Retina (tissue), 1 donor: ENCODE results near the gene NECAB2.
"Not testable (repeated sequence)": the region's sequence is repeated elsewhere in the genome, so short reads cannot be mapped to it uniquely, and the experiment has no call there.

Experiments used
- DNase-seq: peaks from one replicate; pipeline ENCODE4 v3.0.0-alpha.2; 2016

NECAB2 gene

DNA sequence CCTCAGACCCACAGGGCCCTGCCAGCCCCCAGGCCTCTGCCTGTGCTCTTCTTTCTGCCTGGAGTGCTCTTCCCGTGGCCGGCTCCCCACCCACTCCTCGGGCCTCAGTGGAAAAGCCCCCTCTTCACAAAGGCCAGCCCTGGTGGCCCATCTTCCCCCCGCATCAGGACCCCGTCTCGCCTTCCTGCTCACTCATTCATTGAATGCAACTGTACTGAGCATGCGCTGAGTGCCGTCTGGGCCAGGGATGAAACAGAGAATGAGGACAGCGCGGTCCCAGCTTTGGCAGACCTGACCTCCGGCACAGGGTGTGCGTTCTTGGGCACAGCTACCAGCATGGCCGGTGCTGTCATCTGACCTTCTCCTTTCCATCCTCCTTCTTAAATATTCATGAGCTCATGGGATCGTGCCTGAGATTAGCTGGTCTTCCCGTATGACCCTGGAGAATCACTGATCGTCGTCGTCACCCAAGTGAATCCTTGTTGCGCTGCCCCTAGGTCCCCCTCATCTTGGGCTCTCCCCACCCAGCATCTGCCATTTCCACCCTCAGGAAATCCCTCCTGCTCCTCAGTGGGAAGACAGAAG lies 31.4 kb upstream of the NECAB2 start:
- DNase-seq, result no peak

DNA sequence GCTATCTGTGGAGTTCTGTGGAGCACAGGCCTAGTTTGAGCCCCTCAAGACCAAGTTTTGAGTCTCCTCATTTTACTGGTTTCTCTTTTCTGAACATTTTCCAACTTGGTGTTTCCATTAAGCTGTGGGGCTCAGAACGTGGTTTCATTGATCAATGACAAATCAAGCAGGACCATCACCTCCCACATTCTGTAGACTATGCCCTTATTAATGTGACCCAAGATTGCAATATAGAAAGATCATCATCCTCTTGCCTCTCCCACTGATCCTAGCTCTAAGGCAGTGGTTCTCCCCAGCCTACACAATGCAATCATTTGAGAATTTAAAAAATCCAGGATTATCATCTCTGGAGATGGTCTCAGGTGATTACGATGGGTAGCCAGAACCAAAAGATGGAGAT lies 30.8 kb upstream of the NECAB2 start:
- DNase-seq, result no peak

DNA sequence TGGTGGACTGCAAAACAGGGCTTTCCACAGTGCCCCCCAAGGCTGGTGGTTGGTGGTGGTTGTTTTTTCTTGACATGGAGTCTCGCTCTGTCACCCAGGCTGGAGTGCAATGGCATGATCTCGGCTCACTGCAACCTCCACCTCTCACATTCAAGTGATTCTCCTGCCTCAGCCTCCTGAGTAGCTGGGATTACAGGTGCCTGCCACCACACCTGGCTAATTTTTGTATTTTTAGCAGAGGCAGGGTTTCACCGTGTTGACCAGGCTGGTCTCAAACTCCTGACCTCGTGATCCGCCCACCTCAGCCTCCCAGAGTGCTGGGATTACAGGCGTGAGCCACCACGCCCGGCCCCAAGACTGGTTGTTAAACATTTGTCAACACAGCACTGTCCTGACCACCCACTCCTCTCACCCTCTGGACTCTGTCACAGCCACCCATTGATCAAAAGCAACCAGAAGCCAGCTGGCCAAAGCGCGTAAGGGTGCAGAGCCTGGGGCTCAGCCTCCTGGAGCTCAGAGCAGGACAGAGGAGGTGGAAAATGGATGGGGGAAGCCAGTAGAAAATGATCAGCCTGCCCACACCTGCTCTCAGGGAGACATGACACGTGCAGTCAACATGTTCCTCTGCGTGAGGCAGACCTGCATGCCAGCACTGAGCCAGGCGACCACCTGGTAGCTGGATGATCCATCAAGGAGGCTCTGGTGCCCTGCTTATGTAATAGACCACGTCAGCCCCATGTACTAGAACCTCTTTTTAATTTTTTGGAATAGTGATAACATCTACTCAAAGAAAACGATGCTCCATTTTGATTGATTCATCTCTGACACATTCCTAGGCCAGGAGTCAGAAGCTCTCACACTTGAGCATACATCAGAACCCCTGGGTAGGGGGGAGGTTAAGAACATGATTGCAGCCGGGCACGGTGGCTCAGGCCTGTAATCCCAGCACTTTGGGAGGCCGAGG lies 29.8 kb upstream of the NECAB2 start:
- DNase-seq, result no peak

DNA sequence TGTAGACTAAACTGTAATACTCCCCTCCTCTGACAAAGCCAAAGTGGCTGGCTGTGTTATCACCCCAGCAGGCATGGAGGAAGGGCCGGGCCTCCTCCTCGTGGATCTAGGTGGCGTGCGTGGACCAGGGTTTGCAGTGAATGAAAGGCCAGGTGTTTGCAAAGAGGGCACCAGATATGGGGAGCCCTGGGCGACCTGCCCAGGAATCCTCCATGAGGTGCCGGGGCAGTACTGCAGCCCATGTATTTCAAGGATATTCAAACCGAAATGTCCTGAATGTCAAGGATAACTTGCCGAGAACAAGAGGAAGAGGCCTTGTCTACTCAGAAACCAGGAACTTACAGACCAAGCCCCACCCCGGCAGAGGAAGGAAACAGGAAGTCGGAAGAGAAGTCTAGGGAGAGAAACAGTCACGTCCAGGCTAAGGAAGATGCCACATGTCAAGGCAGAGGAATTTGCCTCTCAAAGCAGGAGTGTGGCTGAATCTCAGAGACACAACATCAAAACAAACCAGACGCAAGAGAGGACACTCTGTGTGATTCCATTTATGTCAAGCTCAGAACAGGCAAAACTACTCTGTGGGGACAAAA lies 28.7 kb upstream of the NECAB2 start:
- no peak for DNase-seq

DNA sequence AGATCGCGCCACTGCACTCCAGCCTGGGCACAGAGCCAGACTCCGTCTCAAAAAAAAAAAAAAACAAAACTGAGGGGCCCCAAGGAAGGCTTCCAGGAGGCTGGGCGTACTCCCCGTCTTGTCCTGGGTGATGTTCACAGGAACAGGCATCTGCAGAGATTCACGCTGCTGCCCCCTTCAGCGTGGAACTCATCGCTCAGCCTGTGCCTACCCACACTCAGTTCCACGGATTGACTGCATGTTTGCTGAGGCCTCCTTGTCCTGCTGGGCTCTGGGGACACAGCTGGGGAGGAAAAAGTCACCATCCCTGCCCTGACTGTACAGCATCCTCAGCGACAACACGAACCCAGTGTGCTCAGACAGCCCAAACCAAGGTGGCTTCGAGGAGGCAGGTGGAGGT lies 27.9 kb upstream of the NECAB2 start:
- DNase-seq, result no peak

DNA sequence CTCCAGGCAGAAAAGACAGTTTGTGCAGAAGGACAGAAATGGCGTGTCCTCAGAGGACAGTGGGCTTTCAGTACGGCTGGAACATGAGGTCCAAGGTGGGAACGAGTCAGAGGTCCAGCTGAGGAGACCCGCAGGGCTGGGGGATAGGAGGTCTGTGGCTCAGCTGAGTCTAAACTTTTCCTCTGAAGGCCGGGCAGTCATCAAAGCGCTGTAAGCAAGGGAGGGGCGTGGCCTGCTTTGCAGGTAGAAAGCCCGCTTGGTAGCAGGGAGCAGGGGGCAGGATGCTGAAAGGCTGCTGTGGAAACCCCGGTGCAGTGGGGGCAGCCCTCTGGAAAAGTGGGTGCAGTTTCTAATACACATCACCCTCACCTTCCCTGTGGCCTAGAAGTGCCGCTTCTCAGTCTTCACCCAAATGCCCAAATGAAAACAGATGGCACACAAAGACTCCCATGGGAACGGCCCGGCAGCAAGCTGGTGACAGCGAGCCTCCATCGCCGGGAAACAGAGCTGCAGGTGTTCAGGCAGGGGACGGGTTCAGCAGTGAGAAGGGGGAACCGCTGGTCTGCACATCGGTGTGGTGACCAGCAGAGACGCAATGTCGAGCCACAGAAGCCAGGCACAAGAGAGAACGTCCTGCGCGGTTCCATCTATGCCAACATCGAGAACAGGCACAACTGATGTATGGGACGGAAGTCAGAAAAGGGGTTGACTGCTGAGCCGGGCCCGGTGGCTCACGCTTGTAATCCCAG lies 27.2 kb upstream of the NECAB2 start:
- no peak for DNase-seq

DNA sequence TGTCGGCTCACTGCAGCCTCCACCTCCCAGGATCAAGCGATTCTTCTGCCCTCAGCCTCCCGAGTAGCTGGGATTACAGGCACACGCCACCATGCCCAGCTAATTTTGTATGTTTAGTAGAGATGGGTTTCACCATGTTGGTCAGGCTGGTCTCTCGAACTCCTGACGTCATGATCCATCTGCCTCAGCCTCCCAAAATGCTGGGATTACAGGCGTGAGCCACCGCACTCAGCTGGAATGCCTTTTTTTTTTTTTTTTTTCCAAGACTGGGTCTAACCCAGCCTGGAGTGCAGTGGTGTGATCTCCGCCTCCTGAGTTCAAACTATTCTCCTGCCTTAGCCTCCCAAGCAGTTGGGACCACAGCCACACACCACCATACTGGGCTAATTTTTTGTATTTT lies 26.5 kb upstream of the NECAB2 start:
- DNase-seq, result not testable (repeated sequence)

DNA sequence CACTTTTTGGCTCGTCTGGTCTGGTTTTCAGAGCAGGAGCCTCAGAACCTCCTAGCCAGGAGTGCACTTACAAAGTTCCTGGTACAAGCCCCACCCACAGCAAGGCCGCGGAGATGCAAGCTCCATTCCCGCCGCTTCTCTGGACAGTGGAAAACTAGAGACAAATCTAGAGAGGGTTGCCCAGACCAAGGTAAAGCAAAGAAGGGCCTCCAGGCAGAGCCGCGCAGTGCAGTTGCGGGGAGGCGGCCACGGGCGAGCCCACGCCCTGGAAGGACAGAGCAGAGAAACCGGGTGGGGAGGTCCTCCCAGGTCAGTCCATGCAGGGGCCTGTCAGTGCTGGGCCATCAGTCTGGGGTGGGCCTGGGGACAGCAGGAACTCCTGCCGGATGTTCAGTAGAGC lies 26.0 kb upstream of the NECAB2 start:
- DNase-seq, result no peak

DNA sequence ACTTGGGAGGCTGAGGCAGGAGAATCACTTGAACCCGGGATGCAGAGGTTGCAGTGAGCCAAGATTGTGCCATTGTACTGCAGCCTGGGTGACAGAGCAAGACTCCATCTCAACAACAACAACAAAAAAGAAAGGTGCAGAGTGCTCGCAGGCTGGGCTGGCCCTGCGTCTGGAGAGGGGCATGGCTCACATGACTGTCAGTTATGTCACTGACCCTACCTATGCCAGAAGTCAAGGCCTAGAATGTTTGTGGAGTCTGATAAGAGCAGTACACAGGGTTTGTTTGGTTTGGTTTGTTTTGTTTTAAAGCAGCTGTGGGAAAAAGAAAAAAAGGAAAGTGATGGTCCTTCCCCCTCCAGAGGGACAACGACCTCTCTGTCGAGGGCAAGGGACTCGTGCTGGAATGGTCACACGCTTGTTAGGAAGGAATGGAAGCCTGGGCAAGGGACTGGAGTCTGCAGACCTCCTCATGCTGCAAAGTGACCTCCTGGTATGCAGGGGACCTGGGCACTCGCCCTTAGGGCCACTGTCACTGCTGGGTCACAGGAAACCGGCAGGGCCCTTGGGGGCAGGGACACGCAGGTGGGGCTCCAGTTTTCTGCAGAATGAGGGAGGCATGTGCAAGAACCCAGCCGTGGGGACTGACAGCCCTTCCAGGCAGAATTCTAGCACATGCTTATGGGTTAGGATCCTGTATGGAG lies 25.1 kb upstream of the NECAB2 start:
- no peak for DNase-seq

DNA sequence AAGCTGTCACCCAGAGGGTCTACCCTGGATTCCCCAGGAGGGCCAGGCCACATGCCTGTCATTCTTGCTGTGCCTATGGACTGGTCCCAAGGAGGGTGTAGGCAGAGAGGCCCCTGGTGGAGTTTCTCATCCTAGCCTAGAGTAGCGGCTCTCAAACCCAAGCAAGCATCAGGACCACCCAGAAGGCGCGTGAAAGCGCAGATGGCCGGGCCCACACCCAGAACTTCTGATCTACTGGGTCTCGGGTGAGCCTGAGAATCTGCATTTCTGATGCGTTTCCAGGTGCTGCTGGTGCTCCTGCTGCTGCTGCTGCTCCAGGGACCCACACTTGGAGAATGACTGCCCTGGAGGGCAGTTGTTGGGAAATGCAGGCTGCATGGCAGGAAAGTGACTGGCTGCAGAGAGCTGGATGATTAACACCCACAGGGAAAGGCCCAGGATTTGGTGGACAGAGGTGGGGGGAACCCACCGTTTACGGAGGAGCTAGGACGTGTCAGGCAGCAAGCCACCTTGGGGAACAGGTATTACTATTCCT lies 24.5 kb upstream of the NECAB2 start:
- no peak for DNase-seq

DNA sequence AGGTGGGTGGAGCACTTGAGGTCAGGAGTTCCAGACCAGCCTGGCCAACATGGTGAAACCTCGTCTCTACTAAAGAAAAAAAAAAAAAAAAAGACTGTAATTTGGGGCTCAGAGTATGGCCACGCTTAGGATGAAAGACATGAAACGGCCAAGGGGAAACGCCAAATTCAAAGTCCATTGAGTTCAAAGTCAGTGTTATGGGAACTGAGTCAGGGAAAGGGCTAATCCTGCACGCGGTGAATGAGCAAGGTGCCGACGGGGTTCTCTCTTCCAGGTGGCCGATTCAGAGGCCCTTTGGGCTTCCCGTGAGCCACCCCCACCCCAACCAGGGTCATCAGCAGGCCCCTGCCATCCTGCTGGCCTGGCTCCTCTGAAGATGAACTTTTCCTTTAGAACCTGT lies 22.5 kb upstream of the NECAB2 start:
- no peak for DNase-seq

DNA sequence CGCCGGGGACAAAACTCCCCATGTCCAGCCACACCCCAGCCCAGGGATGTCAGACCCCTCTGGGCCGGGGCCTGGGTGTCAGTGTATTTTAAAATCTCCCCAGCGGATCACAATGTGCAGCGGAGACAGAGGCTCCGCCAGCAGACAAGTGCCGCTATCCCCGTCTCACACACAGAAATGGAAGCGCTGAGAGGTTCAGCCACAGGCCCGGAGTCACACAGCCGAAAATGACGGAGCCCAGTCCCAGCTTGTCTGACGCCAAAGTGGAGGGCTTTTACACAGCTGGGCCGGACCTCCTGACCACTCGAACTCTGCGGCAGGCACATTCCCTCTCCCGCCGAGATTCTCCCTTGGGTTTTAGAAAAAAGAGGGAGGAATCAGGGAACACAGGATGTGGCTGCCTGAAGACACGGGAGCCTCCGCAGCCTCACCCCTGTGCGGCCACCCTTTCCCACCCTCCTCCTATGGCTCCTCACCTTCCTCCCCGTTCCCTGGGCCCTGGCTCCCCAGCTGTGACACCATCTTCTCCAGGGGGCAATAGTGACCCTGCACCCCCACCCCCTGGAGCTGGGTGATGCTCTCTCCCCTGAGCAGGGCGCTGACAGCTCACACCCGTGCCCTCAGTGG lies 21.8 kb upstream of the NECAB2 start:
- no peak for DNase-seq

DNA sequence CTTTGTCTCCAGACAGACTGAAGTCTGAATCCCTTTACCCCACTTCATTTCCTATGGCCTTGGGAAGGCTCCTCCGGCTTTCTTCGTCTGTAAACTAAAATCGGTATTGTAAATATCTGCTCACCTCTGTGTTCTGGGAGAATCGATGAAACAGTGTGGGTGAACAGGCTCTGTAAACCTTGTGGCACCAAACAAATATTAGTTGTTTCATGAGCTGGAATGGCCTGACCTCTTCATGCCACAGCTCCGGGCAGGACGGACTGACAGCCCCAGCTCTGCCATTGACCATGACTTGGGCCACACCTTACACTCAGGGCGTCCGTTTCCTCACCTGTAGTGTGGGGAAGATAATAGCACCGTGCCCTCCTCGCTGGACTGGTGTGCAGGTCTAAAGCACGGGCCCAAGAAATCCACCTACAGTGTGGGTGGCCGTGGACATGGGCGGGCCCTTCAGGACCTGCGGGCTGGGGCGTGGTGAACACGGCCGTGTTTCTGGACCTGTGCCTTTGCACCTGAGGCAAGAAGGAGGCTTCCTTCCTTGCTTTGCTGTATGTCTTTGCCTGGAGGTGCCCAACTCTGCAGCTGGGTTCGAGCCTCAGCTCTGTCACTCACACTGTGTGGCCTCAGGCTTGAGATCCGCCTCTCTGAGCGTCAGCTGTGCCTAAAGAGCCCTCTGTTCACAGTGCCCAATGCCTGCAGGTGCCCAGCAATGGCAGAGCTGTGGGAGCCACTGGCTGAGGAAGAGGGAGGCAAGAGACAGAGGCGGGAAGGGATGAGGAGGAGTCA lies 21.1 kb upstream of the NECAB2 start:
- no peak for DNase-seq

DNA sequence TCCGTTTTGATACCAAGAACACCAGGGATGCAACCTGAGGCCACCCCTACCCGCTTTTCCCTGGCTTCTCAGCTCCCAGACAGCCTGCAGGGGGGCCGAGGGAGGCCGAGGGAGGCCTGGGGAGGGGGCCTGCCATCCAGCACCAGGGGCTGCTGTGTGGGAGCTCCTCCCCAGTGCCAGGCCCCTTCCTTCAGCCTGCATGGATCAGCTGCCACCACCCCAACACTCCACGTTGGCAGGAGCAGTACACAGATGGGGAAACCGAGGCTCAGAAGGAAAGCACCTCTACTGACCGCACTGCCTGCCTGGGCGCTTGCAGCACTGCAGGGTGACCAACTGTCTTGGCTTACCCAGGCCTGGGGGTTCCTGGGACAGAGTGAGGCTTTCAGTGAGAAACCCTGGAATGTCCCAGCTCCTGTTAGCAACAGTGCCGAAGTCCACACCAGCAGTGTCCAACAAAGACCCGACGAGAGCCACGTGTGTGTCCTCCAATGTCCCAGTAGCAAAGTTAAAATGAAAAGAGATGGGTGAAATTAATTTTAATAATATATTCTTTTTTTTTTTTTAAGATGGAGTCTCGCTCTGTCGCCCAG lies 20.3 kb upstream of the NECAB2 start:
- no peak for DNase-seq

DNA sequence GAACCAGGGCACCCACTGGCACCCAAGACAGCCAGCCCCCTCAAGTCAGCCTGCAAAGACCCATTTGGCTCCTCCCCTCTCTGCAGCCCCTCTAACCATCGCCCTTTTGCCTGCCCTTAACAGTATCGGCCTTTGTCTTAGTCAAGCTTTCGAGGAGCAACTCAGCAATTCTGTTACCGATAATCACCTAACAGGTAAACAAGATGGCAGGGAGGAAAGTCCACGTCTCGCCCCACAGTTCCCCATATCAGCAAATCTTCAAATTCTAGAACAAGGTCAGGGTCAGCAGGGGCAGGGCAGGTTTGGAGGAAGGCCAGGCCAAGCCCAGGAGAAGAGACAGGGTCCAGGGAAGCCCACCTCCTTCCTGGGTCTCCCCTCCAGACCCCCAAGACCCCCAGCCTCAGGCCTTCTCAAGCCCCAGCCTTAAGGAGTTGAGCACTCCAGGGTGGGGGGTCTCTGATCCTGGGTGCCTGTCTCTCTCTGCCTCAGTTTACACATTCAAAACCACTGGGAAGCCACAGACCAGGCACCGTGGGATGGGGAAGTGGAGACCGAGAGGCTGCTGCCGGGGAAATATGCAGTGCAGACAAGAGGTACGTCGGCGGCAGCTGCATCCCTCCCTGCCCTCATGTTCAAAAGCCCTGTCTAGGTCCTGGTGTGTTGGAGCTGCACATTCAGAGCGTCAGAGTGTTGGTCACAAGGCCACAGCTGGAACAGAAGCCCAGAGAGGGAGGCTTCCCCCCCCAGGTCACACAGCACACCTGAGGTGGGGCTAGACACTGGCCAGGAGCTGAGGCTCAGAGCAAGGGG lies 18.9 kb upstream of the NECAB2 start:
- DNase-seq, result no peak

DNA sequence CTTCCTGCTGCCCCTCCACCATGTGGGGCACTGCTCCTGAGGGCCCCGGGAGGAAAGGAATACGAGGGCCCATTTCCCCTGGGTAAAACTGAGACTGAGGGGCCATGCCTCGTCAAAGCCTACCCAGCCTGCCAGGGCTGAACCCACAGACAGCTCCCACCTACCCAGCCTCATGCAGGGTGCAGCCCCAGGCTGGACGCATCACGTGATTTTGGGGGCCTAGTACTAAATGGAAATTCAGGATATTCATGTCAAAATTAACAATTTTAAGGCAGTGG lies 18.4 kb upstream of the NECAB2 start:
- no peak for DNase-seq

DNA sequence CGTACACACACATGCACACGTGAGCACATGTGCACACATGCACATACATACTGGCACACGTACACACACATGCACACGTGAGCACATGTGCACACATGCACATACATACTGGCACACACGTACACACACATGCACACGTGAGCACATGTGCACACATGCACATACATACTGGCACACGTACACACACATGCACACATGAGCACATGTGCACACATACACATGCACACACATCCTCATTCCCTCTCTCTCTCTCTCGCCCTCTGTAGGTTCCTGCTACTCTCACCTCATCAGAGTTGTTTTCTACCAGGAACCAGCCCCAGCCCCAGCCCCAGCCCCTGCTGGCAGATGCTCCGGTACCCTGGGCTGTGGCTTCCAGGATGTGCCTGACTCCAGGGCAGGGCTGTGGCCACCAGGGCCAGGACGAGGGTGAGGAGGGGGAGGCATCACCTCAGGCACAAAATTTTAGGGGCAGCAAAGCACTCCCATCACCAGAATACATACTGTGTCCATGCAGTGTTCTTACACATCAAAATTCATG lies 17.1 kb upstream of the NECAB2 start:
- not testable (repeated sequence) for DNase-seq

DNA sequence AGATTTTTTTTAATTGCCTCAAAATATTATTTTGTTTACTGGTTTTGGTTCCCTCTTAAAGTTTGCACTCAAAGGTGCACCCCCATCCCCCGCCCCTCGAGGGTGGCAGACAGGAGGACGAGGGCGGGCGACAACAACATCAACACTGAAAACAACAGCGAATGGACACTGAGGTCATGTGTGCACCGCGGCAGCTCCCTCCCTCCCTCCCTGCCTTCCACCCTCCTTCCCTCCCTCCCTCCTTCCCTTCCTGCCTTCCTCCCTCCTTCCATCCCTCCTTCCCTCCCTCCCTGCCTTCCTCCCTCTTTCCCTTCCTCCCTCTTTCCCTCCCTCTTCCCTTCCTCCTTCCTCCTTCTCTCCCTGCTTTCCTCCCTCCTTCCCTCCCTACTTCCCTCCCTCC lies 16.5 kb upstream of the NECAB2 start:
- DNase-seq, result no peak

DNA sequence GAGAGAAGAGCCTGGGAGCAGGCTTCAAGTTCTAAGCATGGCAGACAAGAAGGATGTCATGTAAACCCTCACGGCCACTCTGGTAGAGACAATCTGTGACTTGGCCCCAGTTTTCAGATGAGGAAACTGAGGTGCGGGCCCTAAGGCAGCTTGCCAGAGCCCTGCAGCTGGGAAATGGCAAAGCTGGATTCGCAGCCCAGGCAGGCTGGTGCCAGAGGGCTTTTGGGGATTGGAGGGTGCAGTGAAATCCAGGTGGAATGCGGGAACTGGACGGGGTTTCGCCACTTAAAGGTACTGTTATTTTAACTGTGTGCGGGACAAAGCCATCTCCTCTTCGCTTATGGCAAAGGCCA lies 15.5 kb upstream of the NECAB2 start:
- DNase-seq, result no peak
